D721Med (cell line): ENCODE results near the gene CPNE2.

Source experiments
- DNase-seq: peaks from one replicate; pipeline ENCODE4 v3.0.0; 2011; ENCODE audit warnings: low spot score; ENCODE audit not compliant: insufficient read length
- FAIRE-seq: peaks from 2 replicates; lab custom pipeline; 2011; peaks lifted over from hg19 to GRCh38; lab: Jason Lieb, UNC
- TF ChIP-seq, protein P1 (sequence below): IDR thresholded peaks from 2 replicates; pipeline ENCODE4 v1.5.1; 2012; ENCODE audit warnings: mild to moderate bottlenecking, control low read depth; ENCODE audit not compliant: insufficient read depth; ENCODE audit errors: missing control alignments

Gene CPNE2

DNA sequence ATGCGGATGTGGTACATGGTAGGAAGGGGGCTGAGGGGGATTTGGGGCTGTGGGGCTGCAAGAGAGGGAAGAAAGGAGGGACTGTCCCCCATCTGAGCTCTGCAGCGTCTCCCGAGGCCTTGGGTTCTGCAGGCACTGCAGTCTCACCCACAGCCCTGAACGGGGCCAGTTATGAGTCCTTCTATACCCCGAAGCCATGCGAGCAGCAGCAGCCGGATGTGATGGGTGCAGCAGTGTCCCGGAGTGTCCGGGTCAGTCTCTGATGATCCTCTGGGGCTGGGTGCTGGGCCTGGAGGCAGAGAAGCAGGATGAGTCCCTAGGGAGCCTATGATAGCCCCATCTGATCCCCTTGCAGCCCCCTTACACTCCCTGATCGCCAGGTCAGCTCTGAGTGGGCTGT, 41.5 kb downstream of the CPNE2 start:
- FAIRE-seq (no peak), DNase-seq (no peak)
- TF ChIP-seq, protein P1, sequence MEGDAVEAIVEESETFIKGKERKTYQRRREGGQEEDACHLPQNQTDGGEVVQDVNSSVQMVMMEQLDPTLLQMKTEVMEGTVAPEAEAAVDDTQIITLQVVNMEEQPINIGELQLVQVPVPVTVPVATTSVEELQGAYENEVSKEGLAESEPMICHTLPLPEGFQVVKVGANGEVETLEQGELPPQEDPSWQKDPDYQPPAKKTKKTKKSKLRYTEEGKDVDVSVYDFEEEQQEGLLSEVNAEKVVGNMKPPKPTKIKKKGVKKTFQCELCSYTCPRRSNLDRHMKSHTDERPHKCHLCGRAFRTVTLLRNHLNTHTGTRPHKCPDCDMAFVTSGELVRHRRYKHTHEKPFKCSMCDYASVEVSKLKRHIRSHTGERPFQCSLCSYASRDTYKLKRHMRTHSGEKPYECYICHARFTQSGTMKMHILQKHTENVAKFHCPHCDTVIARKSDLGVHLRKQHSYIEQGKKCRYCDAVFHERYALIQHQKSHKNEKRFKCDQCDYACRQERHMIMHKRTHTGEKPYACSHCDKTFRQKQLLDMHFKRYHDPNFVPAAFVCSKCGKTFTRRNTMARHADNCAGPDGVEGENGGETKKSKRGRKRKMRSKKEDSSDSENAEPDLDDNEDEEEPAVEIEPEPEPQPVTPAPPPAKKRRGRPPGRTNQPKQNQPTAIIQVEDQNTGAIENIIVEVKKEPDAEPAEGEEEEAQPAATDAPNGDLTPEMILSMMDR = no peak

DNA sequence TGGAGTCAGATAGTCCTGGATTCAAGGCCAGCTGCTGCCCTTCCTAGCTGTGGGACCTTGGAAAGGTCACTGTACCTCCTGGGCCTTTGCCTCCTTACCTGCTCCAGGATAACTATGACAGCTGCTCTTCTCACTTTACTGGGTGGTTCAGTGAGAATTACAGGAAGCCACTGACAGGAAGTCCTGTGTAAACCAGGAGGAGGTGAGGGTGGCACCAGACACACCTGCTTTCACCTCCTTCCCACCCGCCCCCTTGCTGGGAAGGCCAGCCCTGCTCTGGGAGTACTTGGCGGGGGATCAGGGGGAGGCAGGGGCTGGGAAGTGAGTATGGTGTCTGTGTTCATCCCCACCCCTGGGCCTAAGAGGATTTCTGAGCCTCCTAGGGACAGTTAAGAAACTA, 42.6 kb downstream of the CPNE2 start:
- TF ChIP-seq, protein P1 = no peak
- DNase-seq (no peak), FAIRE-seq (no peak)

DNA sequence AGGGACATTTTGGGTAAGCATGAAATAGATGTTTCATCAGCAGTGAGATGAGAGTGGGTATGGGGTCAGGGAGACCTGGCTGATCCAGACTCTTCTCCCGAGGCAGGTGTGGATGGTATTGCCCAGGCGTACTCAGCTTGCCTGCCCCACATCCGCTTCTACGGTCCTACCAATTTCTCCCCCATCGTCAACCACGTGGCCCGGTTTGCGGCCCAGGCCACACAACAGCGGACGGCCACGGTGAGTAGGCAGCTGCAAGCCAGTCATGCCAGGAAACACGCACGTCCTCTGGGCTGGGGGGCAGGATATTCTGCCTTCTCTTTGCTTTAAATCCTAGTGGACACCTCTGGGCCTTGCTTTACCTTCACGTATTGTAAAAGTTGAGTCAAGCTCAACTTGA, 44.7 kb downstream of the CPNE2 start:
- DNase-seq (no peak), FAIRE-seq (no peak)
- TF ChIP-seq, protein P1 = no peak

DNA sequence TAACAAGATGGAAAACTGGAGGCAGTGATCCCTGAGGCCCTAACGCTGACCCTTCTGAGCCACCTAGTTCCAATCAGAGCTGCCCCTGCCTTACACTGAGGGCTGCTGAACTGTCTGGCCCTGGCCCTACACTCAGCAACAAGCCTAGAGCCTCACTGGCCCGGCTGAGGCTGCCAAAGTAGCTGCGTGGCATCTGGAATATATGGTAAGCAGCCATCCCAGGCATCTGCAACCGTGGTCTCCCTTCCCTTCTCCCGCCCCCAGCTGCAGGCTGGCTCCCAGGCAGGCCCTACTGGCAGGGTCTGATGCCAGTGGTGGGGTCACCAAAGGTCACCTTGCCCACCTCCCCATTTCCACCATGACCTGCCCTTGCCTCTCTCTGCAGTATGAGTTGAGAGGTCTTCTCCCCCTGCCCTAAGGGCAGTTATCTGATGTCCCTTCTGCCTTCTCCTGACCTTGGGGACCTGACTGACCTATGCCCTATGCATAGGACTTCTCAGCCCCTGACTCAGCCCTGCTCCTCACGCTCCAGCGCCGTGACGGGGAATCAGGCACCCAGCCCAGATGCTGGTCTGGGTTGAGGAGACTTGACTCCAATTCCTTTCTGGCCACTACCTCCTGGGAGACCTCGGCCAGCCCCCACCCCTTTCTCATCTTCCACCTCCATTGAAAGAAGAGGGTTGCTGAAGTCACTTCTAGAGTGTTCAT, 45.3 kb downstream of the CPNE2 start:
- TF ChIP-seq, protein P1 = no peak
- no peak for FAIRE-seq

DNA sequence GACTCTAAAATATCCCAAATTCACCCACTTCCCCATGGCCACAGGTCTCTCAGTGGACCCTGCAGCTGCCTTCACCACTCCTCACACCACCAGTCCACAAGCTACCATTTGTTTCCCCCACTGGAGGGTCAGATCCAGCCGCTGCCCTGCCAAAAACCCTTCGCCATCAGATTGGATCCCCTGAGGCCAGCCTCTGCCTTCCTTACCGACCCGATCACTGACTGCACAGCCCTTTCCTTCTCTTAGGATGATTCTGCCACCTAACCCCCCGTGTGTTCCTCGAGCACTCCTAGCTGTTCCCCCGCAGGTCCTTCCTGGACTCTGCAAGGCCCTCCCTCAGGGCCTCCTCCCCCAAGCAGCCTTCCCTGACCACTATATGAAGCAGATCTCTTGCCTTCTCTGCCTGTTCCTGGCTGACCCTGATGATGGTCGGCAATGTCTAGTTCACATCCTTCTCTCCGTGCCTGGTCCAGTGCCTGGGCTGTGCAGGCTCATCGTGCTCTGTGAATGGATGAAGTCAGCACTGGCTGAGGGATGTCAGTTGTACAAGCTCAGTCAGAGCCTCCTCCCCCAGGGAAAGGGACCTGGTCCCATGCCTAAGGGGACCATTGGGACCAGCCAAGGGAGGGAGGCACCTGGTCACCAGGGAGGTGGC, 46.0 kb downstream of the CPNE2 start:
- FAIRE-seq (no peak), DNase-seq (no peak)
- TF ChIP-seq, protein P1 = no peak

More for the DNA sequence above, 45.3 kb downstream of the CPNE2 start:
- DNase-seq = no peak

DNA sequence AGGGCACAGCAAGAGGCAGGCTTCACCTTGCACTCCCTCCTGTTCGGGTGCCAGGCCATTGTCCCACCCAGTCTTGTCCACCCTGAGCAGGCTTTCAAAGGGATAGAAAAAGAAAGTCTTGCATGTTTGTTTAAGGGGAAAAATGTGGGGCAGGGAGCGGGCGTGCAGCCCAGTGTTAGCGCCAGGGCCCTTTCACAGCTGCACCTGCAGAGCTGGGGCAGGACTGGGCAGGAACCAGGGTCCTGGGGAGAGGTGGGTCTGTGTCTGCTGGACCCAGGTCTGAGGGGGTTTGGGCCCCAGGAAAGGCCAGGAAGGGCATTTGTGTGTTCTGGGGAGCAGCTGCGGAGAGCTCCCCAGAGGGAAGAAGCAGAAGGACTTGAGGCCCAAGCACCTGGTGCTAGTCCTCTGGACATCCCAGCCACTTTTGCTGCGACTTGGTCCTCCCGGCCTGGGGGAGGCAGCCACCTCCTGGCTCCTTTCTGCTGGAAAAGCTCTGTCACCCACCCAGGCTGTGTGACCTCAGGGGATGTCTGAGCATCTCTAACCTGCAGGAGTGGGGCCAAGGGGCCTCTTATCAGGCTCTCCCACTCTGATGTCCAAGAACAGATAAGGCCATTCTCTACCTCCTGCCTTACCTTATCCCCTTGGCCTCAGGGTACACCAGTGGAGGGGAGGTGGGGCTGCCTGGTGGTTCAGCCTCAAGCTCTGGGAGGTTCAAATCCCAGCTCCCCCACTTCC, 48.7 kb downstream of the CPNE2 start:
- TF ChIP-seq, protein P1 = no peak
- DNase-seq (no peak), FAIRE-seq (no peak)
